GM21717 (cell line): Measurements from ENCODE around the gene JOSD2.

Experiments used
- ATAC-seq: cut with Tn5 transposase; IDR thresholded peaks from one replicate; pipeline ENCODE4 v1.9.1; 2021; ENCODE audit warnings: mild to moderate bottlenecking, moderate library complexity; ENCODE audit not compliant: unreplicated experiment

Gene JOSD2

GRCh38 chr19:50514346-50515167, 3.6 kb upstream of the JOSD2 start:
- no peak for ATAC-seq

- ATAC-seq = no peak
Observed at GRCh38 chr19:50513746-50514345, 2.9 kb upstream of the JOSD2 start, which contains the start of gene ASPDH. TSS of gene ASPDH (minus strand) at chr19:50513913. CDS start at chr19:50513823, 90 bp downstream.

- no peak for ATAC-seq
Observed at GRCh38 chr19:50512999-50513745, 2.2 kb upstream of the JOSD2 start.

DNA sequence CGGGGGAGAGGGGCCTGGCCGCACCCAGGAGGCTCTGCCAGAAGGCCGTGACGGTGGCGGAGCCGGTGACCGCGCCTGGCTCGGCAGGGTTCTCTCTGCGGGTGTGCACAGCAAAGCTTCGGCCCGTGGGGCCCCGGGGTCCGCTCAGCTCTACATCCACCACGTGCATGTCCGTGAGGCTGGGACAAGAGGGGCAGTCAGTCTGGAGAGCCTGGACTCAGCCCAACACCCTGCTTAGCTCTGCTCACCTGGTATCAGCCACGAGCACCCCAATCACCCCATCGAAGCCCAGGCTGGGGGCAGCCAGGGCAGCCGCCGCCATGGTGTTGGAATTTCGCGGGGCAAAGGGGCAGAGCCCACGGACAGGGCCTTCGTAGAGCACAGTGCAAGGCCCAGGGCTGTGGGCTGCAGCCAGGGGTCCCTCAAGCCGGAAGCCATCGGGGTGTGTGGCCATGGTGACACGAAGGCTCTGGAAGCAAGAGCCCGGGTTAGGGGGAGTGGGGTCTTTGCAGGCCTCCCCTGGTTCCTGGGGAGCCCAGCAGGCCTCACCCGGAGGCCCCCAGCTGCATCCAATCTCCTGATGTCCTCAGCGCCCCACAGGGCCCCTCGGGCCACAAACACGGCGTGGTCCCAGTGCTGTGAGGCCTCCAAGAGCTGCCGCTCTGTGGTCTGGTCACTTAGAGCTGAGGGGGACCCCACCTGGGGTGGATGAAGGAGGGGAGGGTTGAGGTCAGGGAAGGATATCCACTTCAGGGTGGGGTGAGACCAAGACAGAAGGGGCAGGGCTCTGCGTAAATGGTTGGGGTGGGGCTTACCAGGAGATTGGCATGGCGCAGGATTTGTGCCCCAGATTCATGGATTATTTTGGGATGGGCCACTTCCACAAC, 1.4 kb upstream of the JOSD2 start:
- ATAC-seq = no peak

DNA sequence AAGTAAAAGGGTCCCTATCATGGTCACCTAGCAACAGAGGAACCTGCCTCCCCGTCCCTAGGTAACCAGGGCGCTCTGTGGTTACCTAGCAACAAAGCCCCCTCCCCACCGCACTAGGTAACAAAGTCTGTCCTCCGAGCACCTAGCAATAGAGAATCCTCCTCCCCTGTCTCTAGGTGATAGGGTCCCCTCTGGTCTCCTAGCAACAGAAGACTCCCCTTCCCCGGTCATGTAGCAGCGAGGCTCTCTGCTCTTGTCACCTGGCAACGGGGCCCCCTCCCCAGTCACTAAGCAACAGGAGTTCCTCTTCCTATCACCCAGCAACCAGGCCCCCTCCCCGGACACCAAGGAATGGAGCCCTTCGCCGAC, 307 bp downstream of the JOSD2 start:
- no peak for ATAC-seq

DNA sequence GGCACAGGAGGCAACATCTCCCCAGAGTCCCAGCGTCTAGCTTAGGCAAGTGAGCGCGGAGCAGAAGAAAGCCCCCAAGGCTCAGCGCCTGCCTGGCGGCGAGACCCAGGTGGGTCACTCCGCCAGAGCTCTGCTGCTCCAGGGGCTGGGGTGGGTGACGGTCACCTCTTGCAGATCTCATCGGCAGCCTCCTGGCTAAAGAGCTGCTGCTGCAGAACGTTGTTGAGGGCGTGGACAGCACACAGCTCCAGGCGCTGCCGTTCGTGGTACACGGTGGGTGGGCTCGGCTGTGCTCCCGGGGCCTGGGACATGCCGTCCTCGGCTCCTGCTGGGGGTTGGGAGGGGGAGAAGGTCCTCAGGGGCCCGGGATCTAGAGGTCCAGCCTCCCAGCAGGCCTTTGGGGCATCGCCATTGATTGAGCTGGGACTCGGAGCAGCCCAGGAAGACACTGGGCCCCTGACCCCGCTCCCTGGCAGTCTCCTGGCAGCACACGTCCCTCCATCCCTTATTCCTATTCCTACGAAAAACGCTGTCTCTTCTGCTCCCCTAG, 795 bp downstream of the JOSD2 start:
- ATAC-seq = no peak

- ATAC-seq = no peak
Observed at GRCh38 chr19:50509366-50509765, 1.6 kb downstream of the JOSD2 start.

DNA sequence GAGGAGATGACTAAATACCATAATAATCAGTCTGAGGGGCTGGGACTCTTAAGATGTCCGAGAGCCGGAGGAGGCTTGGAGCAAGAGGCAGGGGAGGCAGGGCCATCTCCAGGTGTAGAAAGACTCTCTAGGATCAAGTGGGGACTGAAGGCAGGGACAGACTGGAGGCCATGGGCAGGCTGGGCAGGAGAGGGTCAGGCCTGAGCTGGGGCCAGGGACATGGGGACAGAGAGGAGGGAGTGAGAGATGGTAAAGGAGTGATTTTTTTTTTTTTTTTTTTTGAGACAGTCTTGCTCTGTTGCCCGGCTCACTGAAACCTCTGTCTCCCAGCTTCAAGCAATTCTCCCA, 2.2 kb downstream of the JOSD2 start:
- ATAC-seq = no peak

DNA sequence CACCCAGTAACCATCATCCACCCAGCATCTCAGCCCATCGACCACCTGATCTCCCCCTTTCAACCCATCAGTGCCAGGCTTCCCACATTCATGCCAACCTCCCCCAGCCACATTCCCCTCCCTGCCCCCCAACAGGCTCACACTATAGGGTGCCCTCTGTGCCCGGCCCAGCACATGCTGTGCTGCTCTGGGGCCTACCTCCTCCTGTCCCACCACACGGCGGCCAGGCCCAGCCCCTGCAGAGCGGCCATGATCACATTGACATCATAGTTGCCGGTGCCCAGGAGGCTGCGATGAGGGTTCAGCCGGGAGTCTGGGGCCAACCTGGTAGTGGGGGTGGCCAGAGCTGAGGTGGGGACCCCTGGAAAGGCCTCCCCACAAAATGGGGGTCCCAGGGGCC, 3.6 kb downstream of the JOSD2 start:
- no peak for ATAC-seq

DNA sequence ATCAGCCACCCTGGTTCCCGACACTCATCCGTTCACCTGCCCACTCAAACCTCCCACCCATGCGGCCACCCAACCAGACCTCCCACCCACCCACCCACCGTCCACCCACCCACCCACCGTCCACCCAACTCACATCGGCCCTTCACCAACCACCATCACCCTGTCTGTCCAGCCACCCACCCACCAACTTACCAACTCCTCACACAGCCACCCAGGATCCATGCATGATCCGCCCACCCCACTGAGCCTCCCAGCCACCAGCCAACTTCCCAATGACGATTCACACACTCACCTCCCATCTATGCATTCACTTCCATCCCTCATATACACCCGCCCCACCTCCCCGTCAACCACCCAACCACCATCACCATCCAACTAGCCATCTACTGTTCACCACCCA, 4.3 kb downstream of the JOSD2 start:
- ATAC-seq = no peak

- no peak for ATAC-seq
Observed at GRCh38 chr19:50505856-50506611, 5.0 kb downstream of the JOSD2 start.

GRCh38 chr19:50501568-50502475, 9.2 kb downstream of the JOSD2 start:
- no peak for ATAC-seq

GRCh38 chr19:50501186-50501567, 9.8 kb downstream of the JOSD2 start:
- ATAC-seq = no peak

- ATAC-seq = no peak
Observed at GRCh38 chr19:50500753-50501151, 10.2 kb downstream of the JOSD2 start.

GRCh38 chr19:50500060-50500752, 10.8 kb downstream of the JOSD2 start:
- no peak for ATAC-seq

DNA sequence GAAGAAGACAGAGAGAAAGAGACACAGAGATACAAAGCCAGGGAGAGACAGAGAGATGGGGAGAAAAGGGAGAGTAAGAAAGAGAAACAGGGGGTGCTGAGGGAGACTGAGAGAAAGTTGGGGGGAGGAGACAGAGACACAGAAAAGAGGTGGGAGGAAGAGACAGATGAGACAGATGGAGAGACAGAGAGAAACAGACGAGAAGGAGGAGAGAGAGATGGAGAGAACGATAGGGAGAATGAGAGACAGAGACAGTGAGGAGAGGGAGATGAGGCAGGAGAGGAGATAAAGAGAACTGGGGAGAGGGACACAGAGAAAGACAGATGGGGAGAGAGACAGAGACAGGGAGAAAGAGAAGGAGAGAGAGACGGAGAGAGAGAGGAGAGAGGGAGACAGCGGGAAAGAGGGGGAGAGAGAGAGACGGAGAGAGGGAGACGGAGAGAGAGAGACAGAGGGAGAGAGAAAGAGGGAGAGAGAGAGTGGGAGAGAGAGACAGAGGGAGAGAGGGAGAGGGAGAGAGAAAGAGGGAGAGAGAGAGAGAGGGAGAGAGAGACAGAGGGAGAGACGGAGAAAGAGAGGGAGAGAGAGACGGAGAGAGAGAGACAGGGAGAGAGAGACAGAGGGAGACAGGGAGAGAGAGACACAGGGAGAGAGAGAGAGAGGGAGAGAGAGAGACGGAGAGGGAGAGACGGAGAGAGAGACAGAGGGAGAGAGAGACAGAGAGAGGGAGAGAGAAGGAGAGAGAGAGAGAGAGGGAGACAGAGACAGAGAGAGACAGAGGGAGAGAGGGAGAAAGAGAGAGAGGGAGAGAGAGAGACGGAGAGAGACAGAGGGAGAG, 12.6 kb downstream of the JOSD2 start:
- ATAC-seq = no peak

DNA sequence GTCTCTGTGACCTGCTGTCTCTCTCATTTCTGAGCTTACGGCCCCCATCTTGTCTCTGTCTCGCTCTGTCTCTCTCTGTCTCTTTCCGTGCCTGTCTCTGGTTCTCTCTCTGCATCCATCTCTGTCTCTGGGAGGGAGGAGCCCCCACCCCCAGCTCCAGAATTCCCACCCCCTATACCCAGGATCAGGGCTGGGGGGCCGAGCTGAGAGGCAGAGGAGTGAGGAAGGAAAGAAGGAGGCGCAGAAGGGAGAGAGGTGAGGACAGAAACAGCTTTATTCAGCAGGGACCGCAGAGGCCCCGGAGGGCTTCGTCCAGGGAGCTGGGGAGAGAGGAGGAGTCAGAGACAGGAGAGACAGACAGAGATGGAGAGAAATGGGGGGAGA, 14.0 kb downstream of the JOSD2 start:
- ATAC-seq = no peak
